ENCODE results near the gene NTSR1. TPM values are rescaled to one million over a fixed set of nuclear protein-coding genes. Genes with fewer than 3 reads are reported as not detected.
A peak's percentile ranks its signal among the peaks of the same experiment; 100 is the strongest.

The NTSR1 gene
- polyA plus RNA-seq, 12 donors = 0.04 to 0.24 (median 0.14) TPM; not detected in 3

DNA sequence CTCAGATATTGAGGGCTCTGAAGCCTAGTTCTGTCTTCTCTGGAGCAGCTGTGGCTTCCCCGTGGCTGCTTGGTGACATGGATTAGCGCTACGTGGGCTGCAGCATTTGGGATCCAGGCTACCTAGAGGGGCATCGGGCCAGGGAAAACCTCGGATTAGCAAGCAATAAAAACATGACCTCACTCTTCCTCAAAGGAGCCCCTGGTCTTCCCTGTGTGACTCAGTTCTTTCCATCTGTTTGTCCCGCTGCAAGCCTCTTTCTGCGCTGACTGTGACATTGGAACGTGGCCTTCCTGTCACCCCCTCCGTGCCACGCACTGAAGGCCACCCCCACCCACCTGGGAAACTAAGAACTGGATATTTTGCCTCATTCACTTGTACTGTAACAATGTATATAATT, 91.2 kb downstream of the NTSR1 start:
- no peak for DNase-seq

DNA sequence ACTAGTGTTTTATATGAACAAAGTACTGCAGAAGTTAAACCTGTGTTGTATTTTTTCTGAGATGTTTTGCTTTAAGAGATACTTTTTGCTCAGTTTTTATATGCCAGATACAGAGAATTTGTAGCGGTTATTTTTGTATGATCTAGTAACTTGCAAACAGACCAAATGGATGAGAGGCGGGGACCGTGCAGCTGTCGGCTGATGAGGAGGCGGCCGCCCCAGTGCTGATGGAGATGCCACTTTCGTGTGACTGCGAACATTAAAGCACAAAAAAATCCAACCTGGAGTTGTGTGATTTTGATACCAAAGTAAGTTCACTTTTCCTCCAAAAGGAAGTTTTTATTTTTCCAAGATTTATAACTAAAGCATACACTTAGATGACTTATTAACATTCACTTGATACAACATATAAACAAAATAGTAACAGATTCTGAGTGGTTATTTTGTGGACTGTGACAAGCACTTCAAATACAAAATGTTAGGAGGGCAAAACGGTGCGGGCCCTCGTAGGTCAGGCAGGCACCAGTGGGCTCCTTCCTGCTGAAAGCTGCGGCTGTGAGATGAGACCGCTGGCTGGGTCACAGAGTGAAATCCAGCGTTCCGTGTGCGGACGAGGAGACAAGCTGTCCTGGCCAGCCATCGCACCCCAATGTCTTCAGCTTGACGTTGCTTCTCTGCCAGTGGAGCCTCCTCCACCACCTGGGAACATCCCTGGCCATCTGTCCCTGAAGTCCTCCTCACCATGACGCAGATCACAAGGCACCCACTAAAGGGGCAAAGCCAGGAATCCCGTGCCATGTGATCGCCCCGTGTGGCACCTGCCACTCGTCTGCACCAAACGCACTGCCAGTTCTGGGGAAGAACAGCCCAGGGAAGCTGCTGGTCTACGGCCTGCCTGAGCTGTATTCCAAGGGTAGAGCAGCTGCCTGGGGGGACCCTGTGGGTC, 92.0 kb downstream of the NTSR1 start:
- DNase-seq = no peak

GRCh38 chr20:62801284-62802010, 92.8 kb downstream of the NTSR1 start:
- DNase-seq = no peak

DNA sequence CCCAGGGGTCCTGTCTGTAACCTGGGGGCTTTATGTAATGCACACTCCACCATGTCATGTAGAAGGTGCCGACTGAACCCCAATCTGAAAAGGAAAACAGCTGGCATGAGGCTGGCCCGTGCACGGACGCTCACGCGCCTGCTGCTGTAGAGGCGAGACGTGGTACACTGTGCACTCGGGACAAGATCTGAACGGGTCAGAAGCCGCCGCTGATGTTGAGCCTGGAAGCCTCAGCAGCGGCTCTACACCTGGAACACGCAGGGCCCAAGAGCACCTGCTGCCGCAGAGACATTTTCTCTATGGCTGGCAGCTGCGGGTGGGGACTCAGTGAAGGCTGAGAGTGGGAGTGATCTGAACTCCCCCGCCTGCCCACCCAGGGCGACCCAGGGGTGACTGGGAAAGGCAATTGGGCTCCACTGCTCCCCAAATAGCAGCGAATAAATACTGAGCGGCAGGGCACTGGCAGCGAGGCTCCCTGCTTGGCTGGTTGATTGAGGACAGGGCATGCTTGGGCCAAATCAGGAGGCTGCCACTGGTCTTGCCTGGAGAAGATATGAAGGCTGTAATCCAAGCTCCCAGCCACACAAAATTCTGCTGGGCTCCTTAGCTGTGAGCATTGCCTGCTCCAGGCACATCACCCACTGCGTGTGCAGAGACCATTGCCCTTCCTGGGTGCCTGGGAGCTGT, 93.5 kb downstream of the NTSR1 start:
- DNase-seq = no peak

DNA sequence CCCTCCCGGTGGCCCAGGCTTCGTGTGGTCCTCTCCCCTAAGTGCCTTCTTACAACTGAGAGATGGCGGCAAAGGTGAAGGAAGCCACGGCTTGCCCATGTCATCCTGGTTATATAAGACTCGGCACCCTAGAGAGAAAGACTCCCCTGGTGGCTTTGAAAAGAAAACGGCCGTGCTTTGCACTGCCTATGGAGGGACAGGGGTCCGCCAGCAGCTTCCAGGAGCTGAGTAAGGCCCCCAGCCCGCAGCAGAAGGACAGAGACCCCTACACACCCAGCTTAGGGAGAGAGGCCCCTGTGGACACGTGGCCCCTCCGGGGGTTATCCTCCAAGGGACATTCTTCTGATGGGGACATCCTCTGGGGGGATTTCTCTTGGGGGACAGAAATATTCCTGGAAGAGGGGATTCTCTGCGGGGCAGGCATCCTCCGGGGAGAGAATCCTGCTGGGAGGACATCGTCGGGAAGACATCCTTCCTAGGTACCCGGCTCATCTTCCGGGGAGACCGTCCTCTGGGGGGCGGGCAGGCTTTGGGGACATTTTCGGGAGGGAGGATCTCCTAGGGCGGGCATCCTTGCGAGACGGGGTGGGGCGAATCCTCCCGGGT, 95.5 kb downstream of the NTSR1 start:
- DNase-seq = no peak

- DNase-seq = peak; percentile 74
Observed at GRCh38 chr20:62804627-62805154, 96.1 kb downstream of the NTSR1 start, which contains the start of gene OGFR. OGFR (plus strand) TSS chr20:62804835; CDS start chr20:62804860, 25 bp downstream.

GRCh38 chr20:62805155-62805710, 96.6 kb downstream of the NTSR1 start:
- no peak for DNase-seq

DNA sequence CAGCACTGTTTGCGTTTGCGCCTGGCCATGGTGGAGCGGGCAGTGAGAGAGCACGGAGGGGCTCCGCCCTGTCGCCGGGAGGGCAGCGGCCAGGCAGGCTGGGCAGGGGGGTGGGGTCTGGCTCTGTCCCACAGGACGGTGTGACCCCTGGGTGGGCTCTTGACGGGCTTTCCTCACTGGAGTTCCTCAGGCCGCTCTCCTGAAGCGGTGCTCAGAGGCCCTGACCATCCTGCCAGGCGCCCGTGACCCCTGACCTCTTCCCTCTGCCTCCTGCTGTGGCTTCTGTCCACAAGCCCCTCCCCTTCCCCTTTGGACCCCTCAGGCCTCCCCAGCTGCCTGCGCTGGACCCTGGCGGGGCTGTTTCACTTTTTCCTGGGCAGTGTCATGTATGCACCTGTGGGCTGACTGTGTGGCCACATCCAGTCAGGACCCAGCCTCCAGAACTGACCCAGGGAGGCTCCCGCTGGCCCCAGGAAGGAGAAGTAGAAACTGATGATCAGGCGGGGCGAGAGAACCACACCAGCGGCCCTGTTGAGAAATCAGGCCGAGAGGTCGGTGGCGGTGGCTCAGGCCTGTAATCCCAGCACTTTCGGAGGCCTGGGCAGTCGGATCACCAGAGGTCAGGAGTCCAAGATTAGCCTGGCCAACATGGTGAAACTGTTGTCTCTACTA, 97.2 kb downstream of the NTSR1 start:
- no peak for DNase-seq

- DNase-seq = no peak
Observed at GRCh38 chr20:62806383-62807050, 97.9 kb downstream of the NTSR1 start.

- DNase-seq = no peak
Observed at GRCh38 chr20:62807444-62808210, 99.0 kb downstream of the NTSR1 start.

- peak; percentile 69 for DNase-seq
Observed at GRCh38 chr20:62808211-62808865, 99.7 kb downstream of the NTSR1 start.

- DNase-seq = no peak
Observed at GRCh38 chr20:62809530-62810428, 101.1 kb downstream of the NTSR1 start.

- DNase-seq = no peak
Observed at GRCh38 chr20:62811320-62811719, 102.7 kb downstream of the NTSR1 start.

- no peak for DNase-seq
Observed at GRCh38 chr20:62811720-62812119, 103.1 kb downstream of the NTSR1 start.
